IMR-90 (cell line): ENCODE data around the gene GREB1L. TPM values are rescaled to one million over a fixed set of nuclear protein-coding genes. Genes with fewer than 3 reads are reported as not detected.
A peak's percentile ranks its signal among the peaks of the same experiment; 100 is the strongest.

Experiments used
- ATAC-seq: fragments of 200-7000 bp; cut with Tn5 transposase; 2 replicates; pipeline ENCODE4 v1.9.1; 2020; ENCODE audit warnings: low read depth, mild to moderate bottlenecking, moderate library complexity
- BruUV-seq: library from RNA; stranded (reverse); fragments of 400-500 nt; replicated peaks from 2 replicates; lab custom pipeline; 2021; lab: Mats Ljungman, UMichigan
- CTCF ChIA-PET: fragments of 300-600 bp; formaldehyde crosslinking; extraction: SDS; loops from one replicate; lab custom pipeline; 2021; ENCODE audit warnings: antibody characterized with exemption; lab: Yijun Ruan, JAX
- POLR2A ChIA-PET: fragments of 300-600 bp; sonication (Branson Sonifier 250); formaldehyde crosslinking; loops from one replicate; lab custom pipeline; 2022; ENCODE audit warnings: antibody characterized with exemption; ENCODE audit not compliant: unreplicated experiment; lab: Charles Lee
- DNase-seq: peaks from one replicate; pipeline ENCODE4 v3.0.0; 2013
- H2AFZ ChIP-seq: replicated peaks from 2 replicates; pipeline ENCODE3; 2013; ENCODE audit warnings: low read length, mild to moderate bottlenecking; ENCODE audit not compliant: poor library complexity
- H2AK5ac ChIP-seq: 2 replicates; pipeline ENCODE4 v1.6.1; 2013; ENCODE audit warnings: low read depth, low read length, inconsistent platforms
- H2AK9ac ChIP-seq: replicated peaks from 2 replicates; pipeline ENCODE3; 2013; ENCODE audit warnings: mild to moderate bottlenecking, low read depth, low read length, moderate library complexity; ENCODE audit not compliant: poor library complexity
- H2BK120ac ChIP-seq: 2 replicates; pipeline ENCODE4 v1.6.1; 2013; ENCODE audit warnings: low read depth, low read length, inconsistent platforms
- H2BK15ac ChIP-seq: 3 replicates; pipeline ENCODE4 v1.6.1; 2013; ENCODE audit warnings: low read depth, low read length, inconsistent platforms
- H2BK20ac ChIP-seq: 2 replicates; pipeline ENCODE4 v1.6.1; 2013; ENCODE audit warnings: low read depth, mild to moderate bottlenecking, inconsistent platforms, low read length, moderate library complexity
- H2BK5ac ChIP-seq: 2 replicates; pipeline ENCODE4 v1.6.1; 2013; ENCODE audit warnings: mild to moderate bottlenecking, low read depth, low read length, inconsistent platforms; ENCODE audit not compliant: poor library complexity, severe bottlenecking
- H3K14ac ChIP-seq: replicated peaks from 2 replicates; pipeline ENCODE4 v1.6.1; 2013; ENCODE audit warnings: low read depth, low read length, inconsistent platforms
- H3K18ac ChIP-seq: 2 replicates; pipeline ENCODE4 v1.6.1; 2013; ENCODE audit warnings: low read depth, low read length, control low read depth
- H3K23ac ChIP-seq: 2 replicates; pipeline ENCODE4 v1.6.1; 2013; ENCODE audit warnings: low read depth, low read length, inconsistent platforms
- H3K27ac ChIP-seq: 2 replicates; pipeline ENCODE4 v1.5.1; 2013; ENCODE audit warnings: mild to moderate bottlenecking, control low read depth, low read length; ENCODE audit not compliant: insufficient read depth
- H3K27me3 ChIP-seq: 2 replicates; pipeline ENCODE4 v1.6.1; 2013; ENCODE audit warnings: low read length; ENCODE audit not compliant: control insufficient read depth, insufficient read depth
- H3K36me3 ChIP-seq: 2 replicates; pipeline ENCODE4 v1.6.1; 2013; ENCODE audit warnings: low read length, mixed read lengths; ENCODE audit not compliant: control insufficient read depth, insufficient read depth
- H3K4ac ChIP-seq: 2 replicates; pipeline ENCODE4 v1.6.1; 2013; ENCODE audit warnings: low read depth, low read length, inconsistent platforms
- H3K4me1 ChIP-seq: 2 replicates; pipeline ENCODE4 v1.6.1; 2013; ENCODE audit warnings: low read length, mixed read lengths; ENCODE audit not compliant: control insufficient read depth, insufficient read depth
- H3K4me2 ChIP-seq: 2 replicates; pipeline ENCODE4 v1.6.1; 2013; ENCODE audit warnings: low read depth, mild to moderate bottlenecking, control low read depth, low read length, moderate library complexity
- H3K4me3 ChIP-seq: 2 replicates; pipeline ENCODE4 v1.5.1; 2013; ENCODE audit warnings: low read depth, mild to moderate bottlenecking, control low read depth, low read length, moderate library complexity; ENCODE audit not compliant: insufficient read depth
- H3K56ac ChIP-seq: 2 replicates; pipeline ENCODE4 v1.6.1; 2013; ENCODE audit warnings: low read length, inconsistent platforms; ENCODE audit not compliant: insufficient read depth; ENCODE audit errors: extremely low read depth
- H3K79me1 ChIP-seq, 2 experiments: 2 replicates each; pipeline ENCODE4 v1.6.1; 2013; ENCODE audit warnings: low read length in 2 of 2, inconsistent platforms in 1 of 2, low read depth in 1 of 2
- H3K9ac ChIP-seq: 2 replicates; pipeline ENCODE4 v1.6.1; 2013; ENCODE audit warnings: low read depth, low read length, control low read depth
- H3K9me1 ChIP-seq: 2 replicates; pipeline ENCODE4 v1.6.1; 2013; ENCODE audit warnings: low read length, inconsistent platforms; ENCODE audit not compliant: insufficient read depth
- H3K9me3 ChIP-seq: 2 replicates; pipeline ENCODE4 v1.6.1; 2013; ENCODE audit warnings: low read length; ENCODE audit not compliant: control insufficient read depth, insufficient read depth
- H4K20me1 ChIP-seq: 2 replicates; pipeline ENCODE4 v1.6.1; 2013; ENCODE audit warnings: low read length, inconsistent platforms; ENCODE audit not compliant: insufficient read depth
- H4K5ac ChIP-seq: 2 replicates; pipeline ENCODE4 v1.6.1; 2013; ENCODE audit warnings: mild to moderate bottlenecking, low read depth, low read length, control low read depth
- H4K8ac ChIP-seq, 2 experiments: 2 replicates each; pipeline ENCODE4 v1.6.1; 2013; ENCODE audit warnings: low read depth in 2 of 2, low read length in 2 of 2, control low read depth in 1 of 2, inconsistent platforms in 1 of 2
- H4K91ac ChIP-seq: 2 replicates; pipeline ENCODE4 v1.6.1; 2013; ENCODE audit warnings: low read depth, low read length, inconsistent platforms; ENCODE audit not compliant: insufficient read depth
- MXI1 ChIP-seq: IDR thresholded peaks from 2 replicates; pipeline ENCODE4 v1.6.1; 2012; ENCODE audit warnings: low read depth, mild to moderate bottlenecking, low read length, moderate library complexity, borderline replicate concordance
- WGBS, 2 experiments: methylation state at CpG; one replicate each; pipeline versions ENCODE4 v1.1.5 to v1.1.7; 2013; ENCODE audit warnings: missing lambda C conversion rate in 2 of 2; ENCODE audit not compliant: insufficient read length in 1 of 2; ENCODE audit errors: extremely low coverage in 2 of 2; 5-methylcytosine and 5-hydroxymethylcytosine counted together
- dilution Hi-C: fragments of 300-500 bp; cut with HindIII; formaldehyde crosslinking; loops from one replicate; pipeline ENCODE4 v1.14.3; 2018; ENCODE audit warnings: low sequenced_read_pairs; ENCODE audit not compliant: unreplicated experiment
- in situ Hi-C: fragments of 300-500 bp; cut with MboI; formaldehyde crosslinking; loops from 3 replicates; pipeline ENCODE4 v1.14.3; 2019; ENCODE audit warnings: low sequenced_read_pairs, inconsistent platforms, mixed read lengths
- intact Hi-C: fragments of 100-400 bp; cut with micrococcal nuclease; formaldehyde crosslinking; loops from 2 replicates; pipeline ENCODE4 v1.10.0; 2022
- polyA plus RNA-seq, 3 experiments: library from polyadenylated mRNA; depleted of rRNA; stranded (reverse); fragments of >200 nt; gene quantifications; 2 replicates each; pipeline ENCODE4 v1.2.3, GENCODE V29; 2012; ENCODE audit warnings: low replicate concordance in 1 of 3
- total RNA-seq: library from RNA; depleted of rRNA; stranded (reverse); fragments of >200 nt; gene quantifications from 2 replicates; pipeline ENCODE4 v1.2.3, GENCODE V29; 2012

The GREB1L gene
- total and polyA plus RNA-seq, 2 of the 4 experiments (the other 2 are of a cell fraction): under 0.01 to 0.02 TPM

GRCh38 chr18:21230436-21230835 is 11.6 kb upstream of the GREB1L start:
- Histone ChIP-seq H2BK20ac (no peak overlapping the region), H4K91ac (no peak overlapping the region), H3K9me3 (no peaks in the 10 kb centered on the region), H3K4me2 (no peak overlapping the region), H2AFZ (no peak overlapping the region), H2BK120ac (no peak overlapping the region), H4K8ac (no peak overlapping the region), H3K9me1 (no peaks in the 10 kb centered on the region), H3K4me3 (no peak overlapping the region), H3K4me1 (no peaks in the 10 kb centered on the region), H3K9ac (no peak overlapping the region), H4K5ac (no peak overlapping the region), H3K36me3 (no peaks in the 10 kb centered on the region), H2BK5ac (no peak overlapping the region), H2AK5ac (no peak overlapping the region), H3K56ac (no peak overlapping the region), H3K79me1 (no peaks in the 10 kb centered on the region), H2BK15ac (no peak overlapping the region), H3K27me3 (no peaks in the 10 kb centered on the region; the same call in 1 of the 2 replicates), H3K23ac (no peak overlapping the region), H4K20me1 (no peaks in the 10 kb centered on the region), H3K27ac (no peak overlapping the region), H3K18ac (no peak overlapping the region), H2AK9ac (no peak overlapping the region), H3K14ac (no peak overlapping the region), H3K4ac (no peak overlapping the region)
- POLR2A ChIA-PET: no interaction called here
- ATAC-seq: 0 out of 2 replicates have a peak, but pooled peaks have one; percentile 14
- in situ Hi-C loops (no loop called here), dilution Hi-C loops (no loop called here), intact Hi-C loops (no loop called here)
- CTCF ChIA-PET: no interaction called here
- BruUV-seq: no TSS peak
- WGBS, 2 experiments: no CpG with 5 or more reads among the region's 6 CpGs
- TF ChIP-seq MXI1: no peak
- no peak for DNase-seq
